NCI-H748 (cell line): Measurements from ENCODE around the gene EPM2A.
A peak's percentile ranks its signal among the peaks of the same experiment; 100 is the strongest.

Experiments used
- DNase-seq: peaks from one replicate; lab custom pipeline; 2025; ENCODE audit not compliant: unreplicated experiment; lab: John Stamatoyannopoulos, UW

Gene EPM2A

DNA sequence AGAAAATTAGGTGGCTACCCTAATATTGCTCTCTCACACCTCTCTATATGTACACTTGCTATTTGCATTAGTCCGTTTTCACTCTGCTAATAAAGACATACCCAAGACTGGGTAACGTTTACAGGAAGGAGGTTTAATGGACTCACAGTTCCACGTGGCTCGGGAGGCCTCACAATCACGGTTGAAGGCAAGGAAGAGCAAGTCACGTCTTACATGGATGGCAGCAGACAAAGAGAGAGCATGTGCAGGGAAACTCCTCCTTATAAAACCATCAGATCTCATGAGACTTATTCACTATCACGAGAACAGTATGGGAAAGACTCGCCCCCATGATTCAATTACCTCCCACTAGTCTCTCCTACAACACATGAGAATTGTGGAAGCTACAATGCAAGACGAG is 53.4 kb downstream of the EPM2A start:
- no peak for DNase-seq

DNA sequence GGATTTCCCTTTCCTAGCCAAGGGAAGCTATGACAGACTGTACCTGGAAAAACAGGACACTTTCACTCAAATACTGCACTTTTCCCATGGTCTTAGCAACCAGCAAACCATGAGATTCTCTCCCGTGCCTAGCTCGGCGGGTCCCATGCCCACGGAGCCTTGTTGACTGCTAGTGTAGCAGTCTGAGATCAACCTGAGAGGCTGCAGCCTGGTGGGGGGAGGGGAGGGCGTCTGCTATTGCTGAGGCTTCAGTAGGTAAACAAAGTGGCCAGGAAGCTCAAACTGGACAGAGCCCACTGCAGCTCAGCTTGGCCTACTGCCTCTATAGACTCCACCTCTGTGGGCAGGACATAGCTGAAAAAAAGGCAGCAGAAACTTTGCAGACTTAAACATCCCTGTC is 61.8 kb downstream of the EPM2A start:
- DNase-seq, result no peak

DNA sequence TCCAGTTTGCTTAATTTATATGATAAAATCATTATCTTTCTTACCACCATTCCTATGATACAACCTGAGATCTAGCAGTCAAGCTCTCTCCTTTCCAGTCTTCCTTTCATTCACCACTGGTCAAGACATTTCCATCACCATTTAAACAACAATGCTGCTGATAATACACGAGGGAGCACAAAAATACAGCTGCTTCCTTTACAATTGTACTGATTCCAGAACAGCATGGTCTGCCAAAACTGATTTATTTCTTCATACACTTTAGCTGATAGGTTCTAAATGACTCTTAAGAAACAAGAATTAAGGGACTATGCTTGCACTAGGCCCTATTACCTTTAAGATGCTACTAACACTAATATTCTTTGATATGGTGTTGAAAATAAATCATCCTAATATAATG is 65.0 kb downstream of the EPM2A start:
- no peak for DNase-seq

DNA sequence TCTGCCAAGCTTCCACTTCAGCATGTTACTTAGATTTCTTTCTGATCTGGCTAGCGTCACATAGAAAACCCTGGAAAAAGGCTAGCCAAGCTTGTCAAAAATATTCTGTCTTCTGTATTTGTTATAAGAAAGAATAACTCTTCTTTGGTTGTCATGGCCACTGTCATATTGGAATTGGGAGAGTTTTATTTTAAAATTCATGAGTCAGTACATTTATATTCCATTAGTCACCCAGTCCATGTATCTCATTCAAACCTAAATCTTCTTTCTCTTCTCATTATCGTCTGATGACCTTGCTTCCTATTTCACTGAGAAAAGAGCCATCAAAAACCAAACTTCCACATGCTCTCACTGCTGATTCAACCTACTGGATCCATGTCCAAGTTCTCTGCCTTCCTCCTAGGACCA is 65.7 kb downstream of the EPM2A start:
- no peak for DNase-seq

DNA sequence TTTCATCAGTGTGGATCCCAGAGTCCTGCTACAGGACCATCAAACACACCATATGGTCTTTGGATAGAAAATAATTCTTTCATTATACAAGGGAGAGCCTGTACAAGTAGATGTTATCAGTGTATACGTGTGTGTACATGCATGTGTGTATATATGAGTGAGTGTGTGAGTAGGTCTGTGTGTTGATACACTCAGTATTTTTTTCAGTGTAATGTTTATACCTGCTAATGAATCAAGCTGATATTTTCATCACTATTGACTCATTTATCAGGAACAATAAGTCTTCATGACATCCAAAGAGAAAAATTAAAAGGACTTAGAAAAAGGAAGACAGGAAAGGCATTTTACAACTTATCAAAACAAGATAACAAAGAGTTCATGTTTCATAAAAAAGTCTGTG is 66.5 kb downstream of the EPM2A start:
- DNase-seq, result no peak

GRCh38 chr6:145660676-145661075 is 74.6 kb downstream of the EPM2A start:
- no peak for DNase-seq

- no peak for DNase-seq
These were observed 79.2 kb downstream of the EPM2A start for GRCh38 chr6:145656128-145656527.

DNA sequence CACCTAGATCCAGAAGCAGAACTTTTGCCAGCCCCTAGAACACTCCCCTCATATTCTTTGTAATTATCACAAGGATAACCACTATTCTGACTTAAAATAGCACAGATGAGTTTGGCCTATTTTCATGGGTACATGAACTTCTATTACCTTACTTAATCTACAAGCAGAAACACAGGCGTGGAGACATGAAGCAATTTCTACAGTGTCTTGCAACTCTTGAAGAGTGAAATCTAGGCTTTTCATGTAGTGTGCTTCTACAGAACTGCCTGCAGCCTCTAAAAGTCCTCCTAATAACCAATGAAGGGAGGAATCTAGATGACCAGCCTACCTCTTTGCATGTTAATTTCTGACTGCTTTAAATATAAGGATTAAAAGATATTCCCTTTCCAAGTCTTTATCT is 82.7 kb downstream of the EPM2A start:
- DNase-seq, result no peak

- DNase-seq, result no peak
These were observed 83.3 kb downstream of the EPM2A start for GRCh38 chr6:145651988-145652387.

- no peak for DNase-seq
These were observed 87.2 kb downstream of the EPM2A start for GRCh38 chr6:145648149-145648548.

GRCh38 chr6:145647602-145648001 is 87.7 kb downstream of the EPM2A start:
- DNase-seq, result no peak

DNA sequence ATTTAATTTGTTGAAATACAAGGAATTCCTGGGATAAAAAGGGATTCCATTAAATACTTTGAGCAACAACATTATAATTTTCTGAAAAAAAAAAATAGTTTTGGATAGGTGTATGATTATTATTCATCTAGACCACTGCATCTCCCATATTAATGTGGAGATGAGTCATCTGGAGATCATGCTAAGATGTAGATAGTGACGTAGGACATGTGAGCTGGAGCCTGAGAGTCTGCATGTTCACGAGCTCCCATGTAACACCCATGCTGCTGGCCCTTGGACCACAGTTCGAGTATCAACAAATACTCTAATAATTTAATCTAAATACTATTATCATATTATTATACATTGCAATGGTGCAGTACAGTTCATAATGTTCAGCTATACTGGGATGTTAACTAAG is 91.6 kb downstream of the EPM2A start:
- DNase-seq, result no peak

DNA sequence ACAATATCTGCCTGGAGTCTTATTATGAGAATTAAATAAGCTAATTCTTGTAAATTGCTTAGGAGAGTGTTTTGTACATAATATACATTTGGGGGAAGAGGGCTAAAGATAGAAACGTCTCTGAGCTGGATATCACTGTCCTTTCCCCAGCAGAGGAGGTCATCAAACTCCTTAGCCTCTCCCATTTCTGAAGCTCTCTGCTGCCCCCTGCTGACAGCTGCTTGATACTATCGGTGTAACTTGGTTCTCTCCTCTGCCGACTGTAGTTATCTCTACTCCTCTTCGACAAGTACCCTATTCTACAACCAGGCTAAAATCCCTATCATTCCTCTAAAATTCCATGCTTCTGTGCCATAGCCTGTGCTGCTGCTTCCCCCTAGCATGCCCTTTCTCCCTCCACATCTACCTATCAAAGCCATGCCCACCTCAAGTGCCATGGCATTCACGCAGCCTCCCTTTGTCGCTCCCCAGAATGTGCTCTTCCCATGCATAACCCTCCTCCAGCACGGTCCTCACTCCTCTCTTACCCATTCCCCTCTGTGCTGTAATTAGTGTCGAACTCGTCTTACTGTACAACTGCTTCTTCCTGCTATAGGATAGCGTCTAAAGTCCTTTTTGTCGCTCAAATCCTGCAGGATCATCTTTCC is 101.2 kb downstream of the EPM2A start:
- DNase-seq, result peak; percentile 83

DNA sequence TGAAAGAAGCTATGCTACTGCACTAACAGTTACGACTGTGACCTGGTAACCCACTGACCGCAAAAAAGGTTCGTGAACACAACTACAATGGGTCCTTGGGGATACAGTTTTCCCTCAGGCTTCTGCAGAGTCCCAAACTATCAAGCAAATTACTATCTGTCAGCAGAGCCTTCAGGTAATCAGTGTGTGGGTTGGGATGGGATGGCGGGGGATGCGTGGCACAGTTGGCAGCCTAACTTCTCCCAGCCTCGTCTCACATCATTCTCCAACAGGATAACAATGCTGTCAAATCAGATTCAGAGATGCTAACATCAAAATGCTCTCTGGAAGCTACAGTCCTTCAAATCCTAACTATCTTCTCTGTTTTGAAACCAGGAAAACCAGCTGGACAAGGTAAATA is 102.3 kb downstream of the EPM2A start:
- DNase-seq, result no peak

GRCh38 chr6:145631374-145631773 is 103.9 kb downstream of the EPM2A start:
- peak; percentile 74 for DNase-seq

GRCh38 chr6:145630598-145630997 is 104.7 kb downstream of the EPM2A start:
- no peak for DNase-seq

GRCh38 chr6:145629478-145629877 is 105.8 kb downstream of the EPM2A start:
- DNase-seq, result no peak

DNA sequence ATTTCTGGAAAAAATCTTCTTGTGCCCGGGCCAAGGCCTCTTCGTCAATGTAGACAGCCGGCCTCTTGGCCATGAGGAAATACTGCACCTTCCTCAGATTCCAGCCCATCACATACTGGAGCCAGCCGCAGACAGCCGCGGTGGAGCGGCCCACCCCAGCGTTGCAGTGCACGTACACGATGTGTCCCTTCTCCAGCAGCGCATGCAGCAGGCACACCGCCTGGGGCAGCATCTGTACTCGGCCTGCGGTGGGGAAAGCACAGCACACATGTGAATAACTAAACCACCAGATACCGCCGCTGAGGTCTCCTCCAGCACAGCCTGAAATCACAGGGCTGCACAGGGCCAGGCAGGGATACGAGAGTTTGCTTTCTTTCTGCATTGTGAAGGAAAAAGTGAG is 107.9 kb downstream of the EPM2A start:
- no peak for DNase-seq

- no peak for DNase-seq
These were observed 108.5 kb downstream of the EPM2A start for GRCh38 chr6:145626857-145627256.

DNA sequence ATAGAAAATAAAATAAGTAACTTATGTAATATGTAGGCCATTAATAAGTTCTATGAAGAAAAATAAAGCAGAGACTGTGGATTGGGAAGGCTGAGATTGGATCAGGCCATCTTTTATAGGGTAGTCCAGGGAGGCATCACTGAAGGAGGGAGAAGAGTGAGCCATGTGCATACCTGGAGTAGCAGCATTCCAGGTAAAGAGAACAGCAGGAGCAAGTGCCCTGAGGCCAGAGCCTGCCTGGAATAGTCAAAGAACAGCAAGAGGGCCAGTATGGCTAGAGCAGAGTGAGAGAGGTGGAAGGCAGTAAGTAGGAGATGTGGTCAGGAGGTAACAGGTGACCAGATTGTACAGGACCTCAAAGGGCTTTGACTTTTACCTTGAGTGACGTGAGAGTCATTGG is 112.1 kb downstream of the EPM2A start:
- no peak for DNase-seq

- no peak for DNase-seq
These were observed 113.5 kb downstream of the EPM2A start for GRCh38 chr6:145621776-145622175.

GRCh38 chr6:145620088-145620487 is 115.2 kb downstream of the EPM2A start:
- DNase-seq, result no peak

DNA sequence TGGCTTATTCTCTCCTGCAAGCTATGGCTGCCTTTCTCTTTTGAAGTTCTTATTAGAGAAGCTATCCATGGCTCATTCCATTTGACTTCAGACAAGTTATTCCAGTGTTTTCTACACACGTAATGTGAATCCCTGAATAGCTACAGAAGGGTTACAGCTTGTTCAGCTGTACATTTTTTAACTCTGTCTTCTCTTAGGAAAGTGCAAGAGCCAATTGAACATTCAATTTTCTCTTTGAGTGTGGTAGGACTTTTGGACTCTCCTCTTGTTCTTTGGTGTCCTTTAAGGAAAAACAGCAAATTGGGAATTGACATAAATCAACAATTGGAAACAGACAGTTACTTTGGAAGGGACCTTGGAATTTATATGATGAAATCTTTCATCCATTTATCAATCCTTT is 125.8 kb downstream of the EPM2A start:
- no peak for DNase-seq

GRCh38 chr6:145608850-145609249 is 126.5 kb downstream of the EPM2A start:
- DNase-seq, result no peak
